H9 (cell line): ENCODE results near the gene OFD1. TPM values are rescaled to one million over a fixed set of nuclear protein-coding genes. Genes with fewer than 3 reads are reported as not detected.

Experiments used
- DNase-seq: peaks from one replicate; pipeline ENCODE4 v3.0.0-alpha.2; 2017
- H2AFZ ChIP-seq: one replicate; pipeline ENCODE4 v1.6.1; 2013; ENCODE audit warnings: mild to moderate bottlenecking, low read length, control low read depth, moderate library complexity
- H2AK5ac ChIP-seq: 2 replicates; pipeline ENCODE4 v1.6.1; 2013; ENCODE audit warnings: low read length, control low read depth, mixed read lengths; ENCODE audit not compliant: insufficient read length
- H2BK120ac ChIP-seq: one replicate; pipeline ENCODE4 v1.6.1; 2013; ENCODE audit warnings: low read depth, mild to moderate bottlenecking, low read length, control low read depth, inconsistent platforms; ENCODE audit not compliant: poor library complexity, severe bottlenecking
- H2BK12ac ChIP-seq: 2 replicates; pipeline ENCODE4 v1.6.1; 2013; ENCODE audit warnings: low read length, control low read depth, mixed read lengths, low read depth; ENCODE audit not compliant: insufficient read length
- H2BK15ac ChIP-seq: 2 replicates; pipeline ENCODE4 v1.6.1; 2013; ENCODE audit warnings: low read depth, low read length, control low read depth
- H2BK20ac ChIP-seq: one replicate; pipeline ENCODE4 v1.6.1; 2013; ENCODE audit warnings: low read depth, mild to moderate bottlenecking, low read length, control low read depth, inconsistent platforms; ENCODE audit not compliant: poor library complexity, severe bottlenecking
- H2BK5ac ChIP-seq: 2 replicates; pipeline ENCODE4 v1.6.1; 2013; ENCODE audit warnings: low read length, control low read depth, mixed read lengths; ENCODE audit not compliant: insufficient read length
- H3K14ac ChIP-seq: 2 replicates; pipeline ENCODE4 v1.6.1; 2013; ENCODE audit warnings: low read length, control low read depth; ENCODE audit not compliant: insufficient read depth
- H3K18ac ChIP-seq: 2 replicates; pipeline ENCODE4 v1.6.1; 2013; ENCODE audit warnings: low read depth, mild to moderate bottlenecking, mixed read lengths, low read length, control low read depth; ENCODE audit not compliant: insufficient read length
- H3K23ac ChIP-seq: 2 replicates; pipeline ENCODE4 v1.6.1; 2013; ENCODE audit warnings: low read length, control low read depth, mixed read lengths, low read depth; ENCODE audit not compliant: insufficient read length
- H3K23me2 ChIP-seq: 2 replicates; pipeline ENCODE4 v1.6.1; 2013; ENCODE audit warnings: low read depth, mild to moderate bottlenecking, mixed read lengths, low read length, control low read depth; ENCODE audit not compliant: insufficient read length, poor library complexity, severe bottlenecking
- H3K27ac ChIP-seq: 2 replicates; pipeline ENCODE4 v1.5.1; 2013; ENCODE audit warnings: low read length, control low read depth, mixed read lengths, low read depth; ENCODE audit not compliant: insufficient read length
- H3K27me3 ChIP-seq: 2 replicates; pipeline ENCODE4 v1.6.1; 2013; ENCODE audit warnings: low read length, control low read depth, inconsistent platforms; ENCODE audit not compliant: insufficient read depth
- H3K4ac ChIP-seq: 2 replicates; pipeline ENCODE4 v1.6.1; 2013; ENCODE audit warnings: low read depth, mild to moderate bottlenecking, control low read depth, inconsistent platforms, low read length, moderate library complexity
- H3K4me1 ChIP-seq: 2 replicates; pipeline ENCODE4 v1.6.1; 2013; ENCODE audit warnings: low read length, control low read depth, inconsistent platforms; ENCODE audit not compliant: insufficient read depth
- H3K4me2 ChIP-seq: 2 replicates; pipeline ENCODE4 v1.6.1; 2013; ENCODE audit warnings: low read length, control low read depth, mixed read lengths; ENCODE audit not compliant: insufficient read length, insufficient read depth
- H3K56ac ChIP-seq: 2 replicates; pipeline ENCODE4 v1.6.1; 2013; ENCODE audit warnings: low read depth, mild to moderate bottlenecking, mixed read lengths, low read length, control low read depth; ENCODE audit not compliant: insufficient read length
- H3K79me1 ChIP-seq: 2 replicates; pipeline ENCODE4 v1.6.1; 2013; ENCODE audit warnings: low read depth, mild to moderate bottlenecking, moderate library complexity, low read length, control low read depth, inconsistent platforms; ENCODE audit not compliant: insufficient read depth, poor library complexity, severe bottlenecking
- H3K79me2 ChIP-seq: 2 replicates; pipeline ENCODE4 v1.6.1; 2013; ENCODE audit warnings: low read length, control low read depth, inconsistent platforms; ENCODE audit not compliant: insufficient read depth
- H3K9ac ChIP-seq: 2 replicates; pipeline ENCODE4 v1.6.1; 2013; ENCODE audit warnings: low read length, control low read depth, mixed read lengths; ENCODE audit not compliant: insufficient read length; ENCODE audit errors: extremely low read depth
- H3K9me3 ChIP-seq: one replicate; pipeline ENCODE4 v1.6.1; 2013; ENCODE audit warnings: low read depth, low read length, inconsistent platforms; ENCODE audit not compliant: control insufficient read depth
- H3T11ph ChIP-seq: one replicate; pipeline ENCODE4 v1.6.1; 2013; ENCODE audit warnings: mild to moderate bottlenecking, low read length, control low read depth, inconsistent platforms
- H4K20me1 ChIP-seq: one replicate; pipeline ENCODE4 v1.6.1; 2013; ENCODE audit not compliant: control insufficient read depth, insufficient read length, insufficient read depth
- H4K5ac ChIP-seq: 2 replicates; pipeline ENCODE4 v1.6.1; 2013; ENCODE audit warnings: low read depth, mild to moderate bottlenecking, mixed read lengths, low read length, control low read depth; ENCODE audit not compliant: insufficient read length
- H4K8ac ChIP-seq: replicated peaks from 2 replicates; pipeline ENCODE4 v1.6.1; 2013; ENCODE audit warnings: low read length, control low read depth, mixed read lengths, low read depth; ENCODE audit not compliant: insufficient read length
- H4K91ac ChIP-seq: 2 replicates; pipeline ENCODE4 v1.6.1; 2013; ENCODE audit warnings: low read depth, mild to moderate bottlenecking, moderate library complexity, mixed read lengths, low read length, control low read depth; ENCODE audit not compliant: insufficient read length
- H3K27ac Mint-ChIP-seq, 3 experiments: 2 replicates in 2 of 3; 3 replicates in 1 of 3; pipeline ENCODE4 v1.8.0; 2020 to 2021; ENCODE audit warnings: mixed read lengths in 3 of 3, mild to moderate bottlenecking in 1 of 3, moderate library complexity in 1 of 3
- H3K27me3 Mint-ChIP-seq: 2 replicates; pipeline ENCODE4 v1.8.0; 2021; ENCODE audit warnings: low read depth, mild to moderate bottlenecking, moderate library complexity, mixed read lengths
- H3K36me3 Mint-ChIP-seq, 3 experiments: 2 replicates in 2 of 3; 3 replicates in 1 of 3; pipeline ENCODE4 v1.8.0; 2020 to 2021; ENCODE audit warnings: low read depth in 3 of 3, mixed read lengths in 3 of 3; ENCODE audit not compliant: insufficient read depth in 1 of 3
- H3K4me1 Mint-ChIP-seq, 2 experiments: 2 replicates each; pipeline ENCODE4 v1.8.0; 2020; ENCODE audit warnings: mixed read lengths in 2 of 2
- H3K4me3 Mint-ChIP-seq, 2 experiments: 2 replicates in 1 of 2; 3 replicates in 1 of 2; pipeline ENCODE4 v1.8.0; 2020 to 2021; ENCODE audit warnings: mild to moderate bottlenecking in 2 of 2, mixed read lengths in 2 of 2, moderate library complexity in 1 of 2
- H3K9me3 Mint-ChIP-seq, 2 experiments: 2 replicates in 1 of 2; 3 replicates in 1 of 2; pipeline ENCODE4 v1.8.0; 2020; ENCODE audit warnings: mild to moderate bottlenecking in 2 of 2, mixed read lengths in 2 of 2, moderate library complexity in 1 of 2
- WGBS: extraction: QIAGEN DNeasy Blood & Tissue Kit; methylation state at CpG from one replicate; pipeline ENCODE4 v1.1.7; 2013; ENCODE audit warnings: missing lambda C conversion rate, low lambda C conversion rate, mixed read lengths; ENCODE audit not compliant: insufficient read length; ENCODE audit errors: extremely low coverage; 5-methylcytosine and 5-hydroxymethylcytosine counted together
- total RNA-seq: library from RNA; stranded (reverse); gene quantifications from 2 replicates; pipeline ENCODE4 v1.2.1, GENCODE V29; 2021
- TF ChIP-seq, protein P1 (sequence below): fragments of 200-600 bp; sonication (generic); conservative IDR thresholded peaks from 3 replicates; pipeline ENCODE4 v1.8.0; 2021; ENCODE audit warnings: antibody characterized with exemption, mild to moderate bottlenecking

Gene OFD1
- total RNA-seq, 1 experiment from 2014 or later: 36.0 TPM

DNA sequence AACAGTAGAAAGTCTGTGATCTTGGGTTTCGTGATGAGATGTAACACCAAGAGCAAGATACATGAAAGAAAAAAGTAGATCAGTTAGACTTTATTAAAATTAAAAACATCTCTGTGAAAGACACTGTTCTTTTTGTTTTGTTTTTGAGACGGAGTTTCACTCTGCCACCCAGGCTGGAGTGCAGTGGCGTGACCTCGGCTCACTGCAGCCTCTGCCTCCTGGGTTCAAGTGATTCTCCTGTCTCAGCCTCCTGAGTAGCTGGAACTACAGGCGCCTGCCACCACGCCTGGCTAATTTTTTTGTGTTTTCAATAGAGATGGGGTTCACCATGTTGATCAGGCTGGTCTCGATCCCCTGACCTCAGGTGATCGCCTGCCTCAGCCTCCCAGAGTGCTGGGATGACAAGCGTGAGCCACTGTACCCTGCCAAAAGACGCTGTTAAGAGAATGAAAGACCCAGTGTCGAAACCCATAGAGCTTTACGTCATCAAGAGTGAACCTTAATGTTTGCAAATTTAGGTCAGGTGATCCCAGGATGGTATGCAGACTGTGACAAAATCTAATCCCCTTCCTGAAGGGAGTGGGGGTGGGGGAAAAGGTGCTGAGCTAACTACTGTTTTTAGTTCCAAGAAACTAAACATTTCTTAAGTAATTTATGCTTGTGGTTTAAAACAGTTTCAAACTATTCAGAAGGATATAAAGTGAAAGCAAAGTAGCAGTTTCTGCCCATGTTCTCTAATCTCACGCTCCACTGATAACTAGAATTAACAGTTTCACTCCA, 8.0 kb downstream of the OFD1 start:
- DNase-seq: no peak
- WGBS: no CpG with 5 or more reads among the region's 13 CpGs

More for the DNA sequence above, 8.0 kb downstream of the OFD1 start:
- no peaks in the 10 kb centered on the region; the same call in 1 of the 2 replicates for H3K27me3 Mint-ChIP-seq
- Histone ChIP-seq H3T11ph (no peak overlapping the region), H3K23me2 (no peaks in the 10 kb centered on the region), H4K20me1 (no peaks in the 10 kb centered on the region), H3K9me3 (no peaks in the 10 kb centered on the region), H3K56ac (no peak overlapping the region), H4K91ac (no peak overlapping the region), H2BK15ac (no peak overlapping the region), H3K27ac (no peak overlapping the region), H4K8ac (no peak overlapping the region), H2BK12ac (no peak overlapping the region), H2AFZ (no peak overlapping the region), H3K23ac (no peak overlapping the region), H3K79me2 (no peaks in the 10 kb centered on the region), H3K4me1 (no peaks in the 10 kb centered on the region), H2AK5ac (no peak overlapping the region), H2BK20ac (no peak overlapping the region), H3K4me2 (no peak overlapping the region), H3K4ac (no peak overlapping the region), H3K14ac (no peak overlapping the region), H3K18ac (no peak overlapping the region), H3K79me1 (no peaks in the 10 kb centered on the region), H4K5ac (no peak overlapping the region), H3K27me3 (no peaks in the 10 kb centered on the region), H3K9ac (peak overlapping the region; percentile 23), H2BK5ac (no peak overlapping the region), H2BK120ac (no peak overlapping the region)
- H3K36me3 Mint-ChIP-seq: peaks cover 0 to 58% (median 29%) of the 10 kb centered on the region in 3 experiments; a peak in 5 of 7 replicates
- no peak overlapping the region for H3K4me3 Mint-ChIP-seq
- H3K4me1 Mint-ChIP-seq: peaks cover 3 to 14% of the 10 kb centered on the region in 2 experiments; a peak in 2 of 4 replicates
- TF ChIP-seq, protein P1, sequence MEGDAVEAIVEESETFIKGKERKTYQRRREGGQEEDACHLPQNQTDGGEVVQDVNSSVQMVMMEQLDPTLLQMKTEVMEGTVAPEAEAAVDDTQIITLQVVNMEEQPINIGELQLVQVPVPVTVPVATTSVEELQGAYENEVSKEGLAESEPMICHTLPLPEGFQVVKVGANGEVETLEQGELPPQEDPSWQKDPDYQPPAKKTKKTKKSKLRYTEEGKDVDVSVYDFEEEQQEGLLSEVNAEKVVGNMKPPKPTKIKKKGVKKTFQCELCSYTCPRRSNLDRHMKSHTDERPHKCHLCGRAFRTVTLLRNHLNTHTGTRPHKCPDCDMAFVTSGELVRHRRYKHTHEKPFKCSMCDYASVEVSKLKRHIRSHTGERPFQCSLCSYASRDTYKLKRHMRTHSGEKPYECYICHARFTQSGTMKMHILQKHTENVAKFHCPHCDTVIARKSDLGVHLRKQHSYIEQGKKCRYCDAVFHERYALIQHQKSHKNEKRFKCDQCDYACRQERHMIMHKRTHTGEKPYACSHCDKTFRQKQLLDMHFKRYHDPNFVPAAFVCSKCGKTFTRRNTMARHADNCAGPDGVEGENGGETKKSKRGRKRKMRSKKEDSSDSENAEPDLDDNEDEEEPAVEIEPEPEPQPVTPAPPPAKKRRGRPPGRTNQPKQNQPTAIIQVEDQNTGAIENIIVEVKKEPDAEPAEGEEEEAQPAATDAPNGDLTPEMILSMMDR: no peak
- peak overlapping the region in 2 of 3 experiments; percentile 35 to 63; a peak in 4 of 7 replicates for H3K27ac Mint-ChIP-seq
- peaks cover 9 to 38% of the 10 kb centered on the region in 2 experiments for H3K9me3 Mint-ChIP-seq
